Measurements from ENCODE around the gene KCNH8.

KCNH8 gene

GRCh38 chr3:19348941-19349564, 200.7 kb downstream of the KCNH8 start:
- H3K4me3 ChIP-seq (ENCODE audit: low read length): no peak overlapping the region
- peak; percentile 5 for DNase-seq (ENCODE audit: low read depth)
- peak; percentile 53 for TF ChIP-seq CTCF (conservative IDR thresholded peaks at IDR 0.05; ENCODE audit: low read length)

GRCh38 chr3:19357947-19358346, 209.6 kb downstream of the KCNH8 start:
- no peak for DNase-seq (ENCODE audit: low read depth)
- no peak for TF ChIP-seq CTCF (conservative IDR thresholded peaks at IDR 0.05; ENCODE audit: low read length)
- no peak overlapping the region for H3K4me3 ChIP-seq (ENCODE audit: low read length)

GRCh38 chr3:19363071-19363470, 214.8 kb downstream of the KCNH8 start:
- H3K4me3 ChIP-seq (ENCODE audit: low read length): no peak overlapping the region
- no peak for DNase-seq (ENCODE audit: low read depth)
- TF ChIP-seq CTCF (conservative IDR thresholded peaks at IDR 0.05; ENCODE audit: low read length): no peak

GRCh38 chr3:19364148-19364547, 215.8 kb downstream of the KCNH8 start:
- DNase-seq (ENCODE audit: low read depth): no peak

DNA sequence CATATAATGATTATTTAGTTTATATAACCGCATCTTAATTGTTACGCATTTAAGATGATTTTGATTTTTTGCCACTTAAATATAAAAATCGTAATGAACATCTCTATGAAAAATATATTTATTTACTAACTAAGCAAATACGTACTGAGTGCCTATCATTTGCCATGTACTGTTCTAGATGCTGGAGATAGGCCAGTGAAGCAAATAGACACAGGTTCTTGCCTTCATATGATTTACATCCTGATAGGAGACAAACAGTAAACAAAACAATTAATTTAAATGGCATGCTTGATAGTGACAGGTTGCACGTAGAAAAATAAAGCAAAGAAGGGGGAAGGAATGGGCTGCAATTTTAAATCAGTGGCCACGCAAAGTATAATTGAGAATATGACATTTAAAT, 217.2 kb downstream of the KCNH8 start:
- no peak for DNase-seq (ENCODE audit: low read depth)
- no peak overlapping the region for H3K4me3 ChIP-seq (ENCODE audit: low read length)
- no peak for TF ChIP-seq CTCF (conservative IDR thresholded peaks at IDR 0.05; ENCODE audit: low read length)

More at GRCh38 chr3:19364148-19364547, 215.8 kb downstream of the KCNH8 start:
- no peak for TF ChIP-seq CTCF (conservative IDR thresholded peaks at IDR 0.05; ENCODE audit: low read length)
- H3K4me3 ChIP-seq (ENCODE audit: low read length): no peak overlapping the region

- H3K4me3 ChIP-seq (ENCODE audit: low read length): no peak overlapping the region
- DNase-seq (ENCODE audit: low read depth): no peak
- TF ChIP-seq CTCF (conservative IDR thresholded peaks at IDR 0.05; ENCODE audit: low read length): no peak
These were observed 236.6 kb downstream of the KCNH8 start for GRCh38 chr3:19384868-19385267.

DNA sequence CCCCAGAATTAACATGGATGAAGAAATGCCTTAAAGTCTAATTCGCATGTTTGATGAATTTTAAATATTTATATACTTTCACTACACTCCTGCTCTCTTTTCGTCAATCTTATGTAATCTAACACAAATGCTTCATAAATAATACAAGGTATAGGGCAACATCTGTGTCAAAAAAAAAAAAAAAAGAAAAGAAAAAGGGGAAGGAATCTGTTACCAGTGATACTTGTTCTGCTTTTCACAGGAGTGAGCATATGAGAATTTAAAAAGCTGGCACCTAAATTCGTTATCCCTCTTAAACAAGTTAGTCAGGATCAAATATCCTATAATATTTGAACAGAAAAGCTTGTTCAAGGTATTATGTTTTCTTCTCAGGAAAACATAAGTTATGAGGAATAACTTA, 243.8 kb downstream of the KCNH8 start:
- no peak for DNase-seq (ENCODE audit: low read depth)
- no peak for TF ChIP-seq CTCF (conservative IDR thresholded peaks at IDR 0.05; ENCODE audit: low read length)
- no peak overlapping the region for H3K4me3 ChIP-seq (ENCODE audit: low read length)

Measured in AG10803 (cell line).